GM21526 (cell line): ENCODE measurements around the gene FAM222B.

Experiments
- ATAC-seq: cut with Tn5 transposase; IDR thresholded peaks from one replicate; pipeline ENCODE4 v1.9.1; 2021; ENCODE audit warnings: moderate library complexity; ENCODE audit not compliant: unreplicated experiment, low FRiP score

Gene FAM222B

GRCh38 chr17:28717578-28718332 lies 124.8 kb downstream of the FAM222B start, which contains the start of gene RAB34:
TSS of gene RAB34 (minus strand) at chr17:28717868. CDS start at chr17:28717266, 602 bp downstream.
- ATAC-seq = no peak

- ATAC-seq = no peak
These were observed 125.6 kb downstream of the FAM222B start for GRCh38 chr17:28716740-28717577.

DNA sequence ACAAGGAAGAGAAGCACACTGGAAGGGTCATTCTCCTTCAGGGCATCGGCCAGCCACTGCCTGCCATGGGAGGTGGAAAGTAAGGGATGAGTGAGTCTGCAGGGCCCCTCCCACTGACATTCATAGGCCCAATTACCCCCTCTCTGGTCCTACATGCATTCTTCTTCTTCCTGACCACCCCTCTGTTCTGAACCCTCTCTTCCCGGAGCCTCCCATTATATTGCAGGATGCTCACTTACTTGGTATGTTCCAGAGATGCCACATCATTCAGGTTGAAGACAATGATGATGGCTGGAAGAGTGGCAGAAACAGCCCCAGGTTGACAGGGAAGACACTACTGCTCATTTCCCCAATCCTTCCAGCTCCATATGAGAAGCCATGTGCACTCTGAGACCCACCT lies 127.4 kb downstream of the FAM222B start:
- no peak for ATAC-seq

- no peak for ATAC-seq
These were observed 128.3 kb downstream of the FAM222B start for GRCh38 chr17:28714281-28714680.

- no peak for ATAC-seq
These were observed 129.7 kb downstream of the FAM222B start for GRCh38 chr17:28712705-28713415.

- ATAC-seq = no peak
These were observed 130.4 kb downstream of the FAM222B start for GRCh38 chr17:28712032-28712704.

DNA sequence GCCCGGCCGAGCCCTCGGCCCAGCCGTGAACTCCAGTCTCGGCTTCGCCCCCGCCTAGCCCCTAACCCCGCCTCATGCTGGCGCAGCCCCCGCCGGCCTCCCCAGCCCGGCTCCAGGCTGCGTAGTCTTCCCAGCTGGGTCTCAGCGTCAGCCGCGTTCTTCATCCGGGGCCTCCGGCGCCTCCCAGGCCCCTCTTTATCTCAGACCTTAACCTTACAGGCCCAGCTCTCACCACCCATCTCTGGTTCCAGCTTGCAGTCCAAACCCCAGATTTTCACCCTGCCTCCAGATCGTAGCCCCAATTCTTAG lies 130.9 kb downstream of the FAM222B start, which contains the start of gene PROCA1:
Gene PROCA1 (minus strand): TSS at position 166 of the 309 bp plus-strand sequence. CDS start 228 bp downstream, outside the sequence.
- no peak for ATAC-seq

DNA sequence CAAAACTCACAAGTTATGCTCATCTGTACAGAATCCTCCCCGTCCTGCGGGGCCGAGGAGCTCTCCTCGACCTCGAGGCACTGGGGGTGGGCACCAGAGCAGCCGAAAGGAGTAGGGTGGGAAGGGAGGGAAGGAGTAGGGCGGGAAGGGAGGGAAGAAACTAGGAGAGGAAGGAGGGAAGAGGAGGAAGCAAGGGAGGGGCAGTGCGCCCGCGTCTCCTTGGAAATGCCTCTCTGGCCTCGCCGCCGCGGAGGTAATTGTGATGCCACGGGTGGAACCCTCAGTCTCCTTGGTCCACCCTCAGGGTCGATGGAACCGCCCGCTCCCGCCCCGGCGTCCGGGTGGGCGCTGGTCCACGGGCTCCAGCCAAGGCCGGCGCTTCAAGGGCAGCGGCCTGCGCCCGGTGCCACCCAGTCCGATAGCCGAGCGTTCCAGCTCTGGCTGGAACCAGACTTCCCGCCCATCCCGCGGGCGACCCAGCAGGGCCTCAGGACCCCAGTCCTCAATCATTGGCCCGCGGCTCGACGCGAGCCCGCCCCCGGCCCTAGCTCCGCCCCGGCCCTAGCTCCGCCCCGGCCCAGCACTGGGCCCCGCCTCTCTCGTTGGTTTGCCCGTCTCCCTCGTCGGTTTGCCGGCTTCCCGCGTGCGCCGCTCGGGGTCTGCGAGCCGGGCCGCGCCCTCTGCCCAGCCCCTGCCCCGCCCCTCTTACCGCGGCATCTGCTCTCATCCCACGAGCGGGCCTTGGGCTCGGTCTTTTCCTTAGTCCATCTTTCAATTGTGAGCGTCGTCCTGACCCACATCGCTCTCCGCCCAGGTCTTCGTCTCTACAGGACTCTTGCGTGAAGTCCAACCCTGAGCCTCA lies 131.5 kb downstream of the FAM222B start:
- ATAC-seq = peak; percentile 55

GRCh38 chr17:28707339-28707720 lies 135.3 kb downstream of the FAM222B start:
- ATAC-seq = no peak

- ATAC-seq = no peak
These were observed 135.9 kb downstream of the FAM222B start for GRCh38 chr17:28706471-28707338.
